Gastroesophageal sphincter (tissue), 4 donors: Measurements from ENCODE around the gene GUCY2C. TPM values are rescaled to one million over a fixed set of nuclear protein-coding genes. Genes with fewer than 3 reads are reported as not detected.

Experiments used
- ATAC-seq: fragments of 150-250 bp; one replicate; pipeline ENCODE4 v1.9.1; 2016; ENCODE audit warnings: mild to moderate bottlenecking, moderate library complexity
- H3K27ac ChIP-seq, 4 donors: fragments of 200-600 bp; sonication (generic) in 3 of 4; 1 replicate in 3 of 4; 2 replicates in 1 of 4; pipeline ENCODE4 v1.5.1; 2016 to 2019
- H3K27me3 ChIP-seq: fragments of 200-600 bp; sonication (generic); one replicate; pipeline ENCODE4 v1.5.1; 2019
- H3K36me3 ChIP-seq, 2 donors: fragments of 200-600 bp; sonication (generic); one replicate each; pipeline ENCODE4 v1.5.1; 2019; ENCODE audit warnings: control low read depth in 1 of 2
- H3K4me1 ChIP-seq, 3 donors: fragments of 200-600 bp; sonication (generic); 1 replicate in 2 of 3; 2 replicates in 1 of 3; pipeline ENCODE4 v1.5.1; 2016 to 2019; ENCODE audit warnings: control low read depth in 2 of 3
- H3K4me3 ChIP-seq, 2 donors: fragments of 200-600 bp; sonication (generic); one replicate each; pipeline ENCODE4 v1.5.1; 2019; ENCODE audit warnings: mild to moderate bottlenecking in 1 of 2, moderate library complexity in 1 of 2
- H3K9me3 ChIP-seq, 3 donors: fragments of 200-600 bp; sonication (generic); one replicate each; pipeline ENCODE4 v1.5.1; 2017 to 2019; ENCODE audit warnings: control low read depth in 2 of 3
- EP300 ChIP-seq: sonication (generic); formaldehyde crosslinking; IDR thresholded peaks from one replicate; pipeline ENCODE4 v1.6.1; 2017; ENCODE audit warnings: antibody characterized with exemption, mild to moderate bottlenecking
- POLR2A ChIP-seq, 2 donors: fragments of 450-650 bp; IDR thresholded peaks; one replicate each; pipeline ENCODE4 v1.6.1; 2017; ENCODE audit warnings: antibody characterized with exemption in 2 of 2, mild to moderate bottlenecking in 2 of 2, moderate library complexity in 1 of 2
- POLR2AphosphoS5 ChIP-seq: sonication (generic); formaldehyde crosslinking; IDR thresholded peaks from one replicate; pipeline ENCODE4 v1.6.1; 2017; ENCODE audit warnings: antibody characterized with exemption
- WGBS, 2 donors: methylation state at CpG; one replicate each; pipeline ENCODE4 v1.1.5; 2018; ENCODE audit warnings: low coverage in 1 of 2; 5-methylcytosine and 5-hydroxymethylcytosine counted together
- total RNA-seq, 4 donors: library from RNA; depleted of rRNA; stranded (reverse); fragments of >200 nt; gene quantifications; one replicate each; pipeline ENCODE4 v1.1.0, GENCODE V29; 2016
- TF ChIP-seq, protein P1 (sequence below), 4 experiments: fragments of 200-600 bp in 2 of 4; fragments of 450-650 bp in 2 of 4; sonication (generic) in 1 of 4; IDR thresholded peaks; one replicate each; pipeline ENCODE4 v1.5.1; 2017 to 2019; ENCODE audit warnings: antibody characterized with exemption in 4 of 4, mild to moderate bottlenecking in 2 of 4, moderate library complexity in 2 of 4

Gene GUCY2C
- total RNA-seq, 4 donors from 2014 or later = not detected

DNA sequence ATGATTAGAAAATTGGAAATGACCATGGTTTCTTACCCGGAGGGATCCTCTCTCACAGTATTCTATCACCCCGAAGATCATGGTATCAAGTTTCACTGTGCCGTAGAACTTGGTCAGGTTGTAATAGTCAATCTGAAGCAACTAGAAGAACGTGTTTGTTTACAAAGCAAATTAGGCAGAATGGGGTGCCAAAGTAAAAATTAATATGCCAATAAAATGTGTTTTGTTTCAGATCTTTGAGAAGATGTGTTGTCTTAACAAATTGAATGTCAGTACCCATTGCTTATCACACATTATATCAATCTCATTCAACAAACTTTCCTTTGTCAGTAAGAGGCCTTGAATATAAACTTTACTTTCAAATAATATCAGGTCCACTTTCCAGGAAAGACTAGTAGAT is 45.0 kb downstream of the GUCY2C start:
- Histone ChIP-seq H3K36me3 (no peaks in the 10 kb centered on the region), H3K4me1 (no peaks in the 10 kb centered on the region), H3K9me3 (no peaks in the 10 kb centered on the region), H3K27me3 (no peaks in the 10 kb centered on the region), H3K27ac (no peak overlapping the region), H3K4me3 (no peak overlapping the region)
- TF ChIP-seq, protein P1, sequence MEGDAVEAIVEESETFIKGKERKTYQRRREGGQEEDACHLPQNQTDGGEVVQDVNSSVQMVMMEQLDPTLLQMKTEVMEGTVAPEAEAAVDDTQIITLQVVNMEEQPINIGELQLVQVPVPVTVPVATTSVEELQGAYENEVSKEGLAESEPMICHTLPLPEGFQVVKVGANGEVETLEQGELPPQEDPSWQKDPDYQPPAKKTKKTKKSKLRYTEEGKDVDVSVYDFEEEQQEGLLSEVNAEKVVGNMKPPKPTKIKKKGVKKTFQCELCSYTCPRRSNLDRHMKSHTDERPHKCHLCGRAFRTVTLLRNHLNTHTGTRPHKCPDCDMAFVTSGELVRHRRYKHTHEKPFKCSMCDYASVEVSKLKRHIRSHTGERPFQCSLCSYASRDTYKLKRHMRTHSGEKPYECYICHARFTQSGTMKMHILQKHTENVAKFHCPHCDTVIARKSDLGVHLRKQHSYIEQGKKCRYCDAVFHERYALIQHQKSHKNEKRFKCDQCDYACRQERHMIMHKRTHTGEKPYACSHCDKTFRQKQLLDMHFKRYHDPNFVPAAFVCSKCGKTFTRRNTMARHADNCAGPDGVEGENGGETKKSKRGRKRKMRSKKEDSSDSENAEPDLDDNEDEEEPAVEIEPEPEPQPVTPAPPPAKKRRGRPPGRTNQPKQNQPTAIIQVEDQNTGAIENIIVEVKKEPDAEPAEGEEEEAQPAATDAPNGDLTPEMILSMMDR (IDR thresholded peaks at IDR 0.05) = no peak
- no peak for TF ChIP-seq POLR2A (IDR thresholded peaks at IDR 0.05)
- TF ChIP-seq POLR2AphosphoS5 = no peak
- no peak for TF ChIP-seq EP300
- ATAC-seq = no peak
- WGBS, 2 donors = 43 to 87% methylated on average over 4 of the region's 4 CpGs

GRCh38 chr12:14650789-14651188 is 45.6 kb downstream of the GUCY2C start:
- H3K27me3 ChIP-seq = no peaks in the 10 kb centered on the region
- H3K9me3 ChIP-seq = no peaks in the 10 kb centered on the region
- no peak for TF ChIP-seq EP300
- TF ChIP-seq, protein P1 (IDR thresholded peaks at IDR 0.05) = no peak
- no peak for TF ChIP-seq POLR2AphosphoS5
- TF ChIP-seq POLR2A (IDR thresholded peaks at IDR 0.05) = no peak
- H3K4me1 ChIP-seq = no peaks in the 10 kb centered on the region
- no peak overlapping the region for H3K4me3 ChIP-seq
- WGBS, 2 donors = 42 to 51% methylated on average over 2 of the region's 2 CpGs
- H3K27ac ChIP-seq = no peak overlapping the region
- ATAC-seq = peak; percentile 60
- no peaks in the 10 kb centered on the region for H3K36me3 ChIP-seq

DNA sequence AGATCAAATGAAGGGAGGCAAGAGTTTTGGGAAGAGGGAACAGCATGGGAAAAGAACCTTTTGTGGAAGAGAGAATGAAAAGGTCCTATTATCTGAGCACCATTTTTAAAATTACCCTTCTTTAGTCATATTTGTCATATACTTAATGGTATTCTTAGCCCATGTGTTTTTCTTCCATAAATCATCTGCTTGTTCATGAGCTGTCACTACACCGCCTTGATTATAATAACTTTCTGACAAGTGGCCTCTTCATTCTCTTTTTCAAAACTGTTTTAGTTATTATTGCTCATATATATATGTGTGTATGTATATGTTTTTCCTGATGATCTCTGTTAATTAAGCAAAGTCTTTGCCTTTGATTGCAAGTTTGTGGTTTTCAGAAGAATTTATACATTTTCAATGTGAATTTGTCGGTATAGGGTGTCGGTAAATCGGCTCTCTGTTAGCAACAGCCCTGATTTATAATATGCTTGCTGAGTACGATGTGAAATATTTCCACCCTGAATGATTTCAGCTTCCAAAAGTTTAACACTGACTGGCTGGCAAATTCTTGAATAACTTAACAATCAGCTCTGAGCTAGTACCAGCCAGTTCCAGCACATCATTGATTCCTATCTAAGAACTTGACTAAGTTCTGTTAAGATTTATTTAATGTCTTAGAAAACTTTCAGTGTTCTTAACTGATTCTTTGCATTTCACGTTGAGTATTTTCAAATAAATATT is 49.2 kb downstream of the GUCY2C start:
- no peaks in the 10 kb centered on the region for H3K36me3 ChIP-seq
- no peak for ATAC-seq
- H3K4me3 ChIP-seq = no peak overlapping the region
- no peak overlapping the region for H3K27ac ChIP-seq
- no peaks in the 10 kb centered on the region for H3K27me3 ChIP-seq
- H3K4me1 ChIP-seq = no peaks in the 10 kb centered on the region
- TF ChIP-seq, protein P1 (IDR thresholded peaks at IDR 0.05) = no peak
- TF ChIP-seq POLR2AphosphoS5 (no peak), POLR2A (IDR thresholded peaks at IDR 0.05) (no peak), EP300 (no peak)
- WGBS, 2 donors = 75 to 77% methylated on average over 4 to 6 of the region's 6 CpGs
- no peaks in the 10 kb centered on the region for H3K9me3 ChIP-seq

DNA sequence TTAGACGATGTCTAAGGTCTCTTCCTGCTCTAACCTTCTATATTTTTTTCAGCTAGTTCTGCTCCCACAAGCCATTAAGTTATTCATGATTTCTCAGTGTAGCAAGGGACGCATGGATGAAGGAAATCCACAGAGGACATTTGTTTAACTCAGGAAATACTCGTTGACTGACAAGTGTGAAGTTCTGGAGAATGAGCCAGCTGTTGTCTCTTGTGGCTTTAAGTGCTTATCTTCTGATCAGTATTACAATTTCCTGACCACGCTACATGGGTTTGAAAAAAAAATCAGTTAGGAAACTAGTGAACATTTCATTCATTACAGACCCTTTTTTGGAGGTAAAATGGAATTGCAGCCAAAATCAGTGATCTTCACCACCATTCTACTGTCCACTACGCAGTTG is 53.1 kb downstream of the GUCY2C start:
- Histone ChIP-seq H3K4me3 (no peak overlapping the region), H3K36me3 (no peaks in the 10 kb centered on the region), H3K27ac (no peak overlapping the region), H3K9me3 (no peaks in the 10 kb centered on the region), H3K4me1 (no peaks in the 10 kb centered on the region), H3K27me3 (no peaks in the 10 kb centered on the region)
- 47 to 48% methylated on average over 5 of the region's 5 CpGs for WGBS, 2 donors
- TF ChIP-seq, protein P1 (IDR thresholded peaks at IDR 0.05) = no peak
- no peak for TF ChIP-seq POLR2AphosphoS5
- no peak for TF ChIP-seq POLR2A (IDR thresholded peaks at IDR 0.05)
- no peak for TF ChIP-seq EP300
- ATAC-seq = no peak

- TF ChIP-seq POLR2AphosphoS5 = no peak
- no peak for TF ChIP-seq EP300
- TF ChIP-seq, protein P1 (IDR thresholded peaks at IDR 0.05) = no peak
- no peak for TF ChIP-seq POLR2A (IDR thresholded peaks at IDR 0.05)
Measured at GRCh38 chr12:14638066-14638465, 58.3 kb downstream of the GUCY2C start.

More at GRCh38 chr12:14638066-14638465, 58.3 kb downstream of the GUCY2C start:
- Histone ChIP-seq H3K9me3 (no peaks in the 10 kb centered on the region), H3K27me3 (no peaks in the 10 kb centered on the region), H3K36me3 (no peaks in the 10 kb centered on the region), H3K27ac (no peak overlapping the region), H3K4me3 (no peak overlapping the region), H3K4me1 (no peaks in the 10 kb centered on the region)
- no peak for ATAC-seq
